Activated naive CD8-positive, alpha-beta T cell treated with anti-CD3 and anti-CD28 coated beads for 36 hours (primary cell): ENCODE data around the gene MTRF1L. TPM values are rescaled to one million over a fixed set of nuclear protein-coding genes. Genes with fewer than 3 reads are reported as not detected.

Experiments
- total RNA-seq, 2 experiments: library from RNA; stranded (reverse); gene quantifications; one replicate each; pipeline ENCODE4 v1.2.3, GENCODE V29; 2021

MTRF1L gene
- total RNA-seq, 2 experiments from 2014 or later: 16.8 to 18.2 TPM

Other genes starting within 250 kb of the MTRF1L start
- gene FBXO5, start 19.7 kb downstream of the MTRF1L start, total RNA-seq: 10 to 100 TPM; 51.4 to 52.6 TPM
- not detected for gene RGS17, start 128.6 kb upstream of the MTRF1L start, total RNA-seq